Esophagus muscularis mucosa (tissue), 4 donors: ENCODE measurements around the gene SPTBN1. TPM values are rescaled to one million over a fixed set of nuclear protein-coding genes. Genes with fewer than 3 reads are reported as not detected.

Experiments used
- DNase-seq: peaks from one replicate; pipeline ENCODE4 v3.0.0-alpha.2; 2017; ENCODE audit errors: extremely low spot score
- H3K27ac ChIP-seq, 4 donors: fragments of 200-600 bp; sonication (generic); replicated peaks in 1 of 4; 1 replicate in 3 of 4; 2 replicates in 1 of 4; pipeline ENCODE4 v1.5.1; 2016 to 2019; ENCODE audit warnings: mild to moderate bottlenecking in 1 of 4
- H3K27me3 ChIP-seq, 4 donors: fragments of 200-600 bp; sonication (generic); one replicate each; pipeline versions ENCODE4 v1.5.1 to v1.6.0; 2016 to 2019
- H3K36me3 ChIP-seq, 4 donors: fragments of 200-600 bp; sonication (generic); one replicate each; pipeline ENCODE4 v1.5.1; 2016 to 2019
- H3K4me1 ChIP-seq, 4 donors: fragments of 200-600 bp; sonication (generic); one replicate each; pipeline ENCODE4 v1.5.1; 2016 to 2019
- H3K4me3 ChIP-seq, 4 donors: fragments of 200-600 bp; sonication (generic); 1 replicate in 2 of 4; 2 replicates in 2 of 4; pipeline ENCODE4 v1.5.1; 2016 to 2019; ENCODE audit warnings: mild to moderate bottlenecking in 4 of 4, moderate library complexity in 1 of 4
- H3K9me3 ChIP-seq, 4 donors: fragments of 200-600 bp; sonication (generic); 1 replicate in 3 of 4; 2 replicates in 1 of 4; pipeline ENCODE4 v1.5.1; 2016 to 2019
- EP300 ChIP-seq: sonication (generic); formaldehyde crosslinking; IDR thresholded peaks from one replicate; pipeline ENCODE4 v1.6.1; 2017; ENCODE audit warnings: antibody characterized with exemption
- POLR2A ChIP-seq: fragments of 450-650 bp; IDR thresholded peaks from one replicate; pipeline ENCODE4 v1.6.1; 2017; ENCODE audit warnings: antibody characterized with exemption, moderate library complexity, mild to moderate bottlenecking, low read depth
- POLR2AphosphoS5 ChIP-seq, 2 donors: sonication (generic); formaldehyde crosslinking; IDR thresholded peaks; one replicate each; pipeline ENCODE4 v1.6.1; 2017; ENCODE audit warnings: antibody characterized with exemption in 2 of 2
- WGBS: methylation state at CpG from one replicate; pipeline ENCODE4 v1.1.5; 2018; 5-methylcytosine and 5-hydroxymethylcytosine counted together
- intact Hi-C: fragments of 100-400 bp; cut with DNase I; formaldehyde crosslinking; loops from one replicate; pipeline ENCODE4 v1.15.1; 2023
- total RNA-seq, 4 donors: library from RNA; depleted of rRNA; stranded (reverse); fragments of >200 nt; gene quantifications; one replicate each; pipeline versions ENCODE4 v1.1.0 to v1.2.1, GENCODE V29; 2016
- TF ChIP-seq, protein P1 (sequence below), 3 experiments: fragments of 200-600 bp in 2 of 3; fragments of 450-650 bp in 1 of 3; sonication (generic) in 2 of 3; IDR thresholded peaks; one replicate each; pipeline ENCODE4 v1.5.1; 2017 to 2019; ENCODE audit warnings: antibody characterized with exemption in 3 of 3, mild to moderate bottlenecking in 2 of 3, moderate library complexity in 1 of 3

Gene SPTBN1
- total RNA-seq, 4 donors from 2014 or later: 465 to 600 (median 547) TPM

DNA sequence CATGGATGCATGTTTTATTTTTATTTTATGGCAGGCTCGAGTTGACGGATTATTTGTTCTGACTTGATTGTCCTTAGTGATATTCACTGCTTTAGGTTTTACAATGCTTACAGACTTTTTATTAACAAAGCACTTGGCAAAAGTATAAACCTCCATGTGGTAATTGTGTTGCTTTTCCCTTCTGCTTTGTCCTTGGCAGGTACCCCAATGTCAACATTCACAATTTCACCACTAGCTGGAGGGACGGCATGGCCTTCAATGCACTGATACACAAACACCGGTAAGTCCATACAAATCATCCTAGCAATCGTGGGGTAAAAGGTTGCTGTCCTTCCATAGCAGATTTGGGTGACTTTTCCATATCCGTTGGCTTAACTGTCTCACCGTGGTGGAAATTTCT lies 161.3 kb downstream of the SPTBN1 start:
- WGBS: 43% methylated on average over 7 of the region's 7 CpGs
- TF ChIP-seq POLR2AphosphoS5 (IDR thresholded peaks at IDR 0.05): peak; percentile 33 to 57
- no peak for TF ChIP-seq EP300
- TF ChIP-seq, protein P1, sequence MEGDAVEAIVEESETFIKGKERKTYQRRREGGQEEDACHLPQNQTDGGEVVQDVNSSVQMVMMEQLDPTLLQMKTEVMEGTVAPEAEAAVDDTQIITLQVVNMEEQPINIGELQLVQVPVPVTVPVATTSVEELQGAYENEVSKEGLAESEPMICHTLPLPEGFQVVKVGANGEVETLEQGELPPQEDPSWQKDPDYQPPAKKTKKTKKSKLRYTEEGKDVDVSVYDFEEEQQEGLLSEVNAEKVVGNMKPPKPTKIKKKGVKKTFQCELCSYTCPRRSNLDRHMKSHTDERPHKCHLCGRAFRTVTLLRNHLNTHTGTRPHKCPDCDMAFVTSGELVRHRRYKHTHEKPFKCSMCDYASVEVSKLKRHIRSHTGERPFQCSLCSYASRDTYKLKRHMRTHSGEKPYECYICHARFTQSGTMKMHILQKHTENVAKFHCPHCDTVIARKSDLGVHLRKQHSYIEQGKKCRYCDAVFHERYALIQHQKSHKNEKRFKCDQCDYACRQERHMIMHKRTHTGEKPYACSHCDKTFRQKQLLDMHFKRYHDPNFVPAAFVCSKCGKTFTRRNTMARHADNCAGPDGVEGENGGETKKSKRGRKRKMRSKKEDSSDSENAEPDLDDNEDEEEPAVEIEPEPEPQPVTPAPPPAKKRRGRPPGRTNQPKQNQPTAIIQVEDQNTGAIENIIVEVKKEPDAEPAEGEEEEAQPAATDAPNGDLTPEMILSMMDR (IDR thresholded peaks at IDR 0.05): peak in 1 of 3 experiments; percentile 19
- no peaks in the 10 kb centered on the region for H3K9me3 ChIP-seq
- no peak overlapping the region for H3K4me3 ChIP-seq
- intact Hi-C loops: no loop called here
- H3K4me1 ChIP-seq: peaks cover 76 to 85% (median 78%) of the 10 kb centered on the region in 4 donors
- H3K36me3 ChIP-seq: peaks cover 24 to 79% (median 40%) of the 10 kb centered on the region in 4 donors
- H3K27ac ChIP-seq: peak overlapping the region in 3 of 4 donors; percentile 55 to 70 (median 68)
- no peaks in the 10 kb centered on the region for H3K27me3 ChIP-seq
- no peak for DNase-seq

DNA sequence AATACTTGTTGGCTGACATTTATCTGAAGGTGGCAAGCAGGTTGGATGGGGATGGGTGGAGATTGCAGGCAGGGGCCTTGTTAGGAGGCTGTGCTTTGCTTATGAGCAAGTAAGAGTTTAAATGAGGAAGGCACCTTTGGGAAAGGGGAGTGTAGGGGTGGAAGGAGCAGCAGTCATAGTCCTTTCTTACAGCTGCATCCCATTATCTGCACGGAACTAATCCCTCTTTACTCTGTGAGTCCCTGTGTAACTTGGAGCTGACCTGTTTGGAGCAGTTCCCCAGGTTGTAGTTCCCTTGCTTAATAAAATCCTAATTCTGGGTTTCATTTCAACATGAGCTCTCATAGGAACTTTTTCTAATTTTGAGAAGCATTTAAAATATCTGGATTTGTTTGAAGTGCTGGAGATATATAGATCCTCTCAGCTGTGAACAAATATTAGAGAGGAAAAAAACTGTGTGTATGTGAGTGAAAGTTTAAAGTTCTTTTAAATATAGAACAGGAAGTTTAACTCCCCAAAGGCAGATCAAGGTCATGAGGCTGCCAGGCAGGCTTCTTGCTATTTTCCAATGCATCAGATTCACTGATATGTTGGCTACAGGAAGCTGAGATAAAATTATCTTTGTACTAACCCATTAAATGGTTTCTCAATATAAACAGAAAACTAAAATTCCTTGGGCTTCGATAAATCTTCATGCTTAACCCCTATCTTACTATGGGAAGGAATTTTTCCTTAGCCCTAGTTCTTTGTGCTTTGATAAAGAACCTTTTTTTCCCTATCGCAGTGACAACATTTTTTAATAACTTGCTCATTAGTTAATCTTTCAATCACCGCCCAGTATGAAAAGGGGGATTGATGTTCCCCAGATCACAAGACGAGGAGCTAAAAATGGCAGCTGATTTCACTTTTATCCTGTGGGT lies 162.8 kb downstream of the SPTBN1 start:
- no peaks in the 10 kb centered on the region for H3K9me3 ChIP-seq
- H3K4me1 ChIP-seq: peaks cover 61 to 77% (median 71%) of the 10 kb centered on the region in 4 donors
- H3K36me3 ChIP-seq: peaks cover 35 to 81% (median 48%) of the 10 kb centered on the region in 4 donors
- H3K4me3 ChIP-seq: no peak overlapping the region
- DNase-seq: no peak
- TF ChIP-seq POLR2AphosphoS5 (IDR thresholded peaks at IDR 0.05) (no peak), POLR2A (no peak), EP300 (no peak)
- TF ChIP-seq, protein P1 (IDR thresholded peaks at IDR 0.05): no peak
- H3K27ac ChIP-seq: peak overlapping the region; percentile 55 to 73 (median 69)
- H3K27me3 ChIP-seq: no peaks in the 10 kb centered on the region
- 33% methylated on average over 5 of the region's 5 CpGs for WGBS
- intact Hi-C loops: no loop called here

DNA sequence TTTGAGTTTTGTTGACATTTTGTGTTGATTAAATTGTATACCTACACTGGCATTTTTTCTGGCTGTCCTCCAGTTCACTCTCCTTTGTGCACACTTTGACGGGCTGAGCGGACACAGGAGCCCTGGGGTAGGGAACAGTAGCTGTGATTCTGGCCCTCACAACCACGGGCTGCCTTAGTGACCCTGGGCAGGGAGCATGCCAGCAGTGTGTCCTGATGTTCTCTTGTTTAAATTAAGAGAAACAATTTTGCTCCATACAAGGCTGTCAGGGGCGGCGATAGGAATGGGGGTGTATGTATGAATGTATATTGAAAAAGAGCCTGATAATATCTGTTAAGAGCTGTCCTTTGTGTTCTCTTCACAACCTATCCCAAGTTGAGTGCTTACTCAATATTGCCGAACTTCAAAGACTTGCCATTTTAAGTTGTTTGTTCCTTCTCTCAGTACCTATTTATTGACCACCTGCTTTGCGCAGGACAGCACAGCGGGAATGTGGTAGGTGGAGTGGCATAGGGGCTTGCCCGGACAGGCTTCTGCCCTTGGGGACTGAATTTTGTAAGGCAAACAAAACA lies 163.6 kb downstream of the SPTBN1 start:
- H3K9me3 ChIP-seq: no peaks in the 10 kb centered on the region
- H3K27ac ChIP-seq: peak overlapping the region; percentile 55 to 73 (median 69)
- H3K36me3 ChIP-seq: peaks cover 30 to 82% (median 48%) of the 10 kb centered on the region in 4 donors
- intact Hi-C loops: no loop called here
- H3K4me3 ChIP-seq: no peak overlapping the region
- no peak for DNase-seq
- 78% methylated on average over 9 of the region's 9 CpGs for WGBS
- H3K4me1 ChIP-seq: peaks cover 58 to 74% (median 70%) of the 10 kb centered on the region in 4 donors
- no peaks in the 10 kb centered on the region for H3K27me3 ChIP-seq
- TF ChIP-seq POLR2A: no peak
- TF ChIP-seq POLR2AphosphoS5 (IDR thresholded peaks at IDR 0.05): no peak
- TF ChIP-seq, protein P1 (IDR thresholded peaks at IDR 0.05): no peak
- TF ChIP-seq EP300: no peak

DNA sequence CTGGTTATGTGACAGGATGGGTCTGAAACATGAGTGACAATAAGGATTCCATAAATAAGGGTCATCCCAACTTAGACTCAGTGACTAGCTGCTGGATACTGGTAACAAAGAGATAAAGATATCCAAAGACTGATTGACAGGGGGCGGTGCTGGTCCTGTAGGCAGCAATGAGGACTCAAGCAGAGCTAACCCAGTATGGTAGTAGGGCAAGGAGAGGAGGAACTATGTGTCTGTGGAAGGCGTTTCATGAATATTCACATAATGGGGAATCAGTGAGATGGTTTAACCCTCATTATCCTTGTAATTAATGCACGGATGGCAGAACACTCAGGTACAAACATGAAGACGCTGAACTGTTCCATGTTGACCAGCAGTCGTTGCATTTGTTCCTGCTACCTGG lies 164.8 kb downstream of the SPTBN1 start:
- Histone ChIP-seq H3K27ac (no peak overlapping the region), H3K9me3 (no peaks in the 10 kb centered on the region), H3K27me3 (no peaks in the 10 kb centered on the region), H3K36me3 (peaks cover 41 to 85% (median 56%) of the 10 kb centered on the region in 4 donors), H3K4me1 (peaks cover 56 to 74% (median 71%) of the 10 kb centered on the region in 4 donors), H3K4me3 (no peak overlapping the region)
- WGBS: 95% methylated on average over 5 of the region's 5 CpGs
- no peak for DNase-seq
- TF ChIP-seq, protein P1 (IDR thresholded peaks at IDR 0.05): no peak
- TF ChIP-seq POLR2A (no peak), EP300 (no peak), POLR2AphosphoS5 (IDR thresholded peaks at IDR 0.05) (no peak)
- intact Hi-C loops: no loop called here
